Stimulated activated CD8-positive, alpha-beta memory T cell treated with anti-CD3 and anti-CD28 coated beads, Interleukin-4, amount 100 ng/mL, for 1 hour (primary cell): ENCODE results near the gene KLHL22.

Experiments
- DNase-seq, 2 donors: peaks; one replicate each; pipeline ENCODE4 v3.0.0-alpha.2; 2020; ENCODE audit warnings: low read depth in 2 of 2, low spot score in 1 of 2

Gene KLHL22

GRCh38 chr22:20449819-20450550, 45.6 kb downstream of the KLHL22 start:
- DNase-seq = no peak

- no peak for DNase-seq
Observed at GRCh38 chr22:20448630-20449029, 47.0 kb downstream of the KLHL22 start.

GRCh38 chr22:20446383-20446970, 49.1 kb downstream of the KLHL22 start:
- DNase-seq = no peak

GRCh38 chr22:20444325-20444724, 51.3 kb downstream of the KLHL22 start:
- no peak for DNase-seq

GRCh38 chr22:20442485-20443284, 52.9 kb downstream of the KLHL22 start:
- no peak for DNase-seq

- DNase-seq = no peak
Observed at GRCh38 chr22:20441631-20442484, 53.7 kb downstream of the KLHL22 start.

GRCh38 chr22:20440637-20441591, 54.7 kb downstream of the KLHL22 start:
- DNase-seq = no peak

- no peak for DNase-seq
Observed at GRCh38 chr22:20439928-20440575, 55.5 kb downstream of the KLHL22 start.

GRCh38 chr22:20439556-20439927, 56.1 kb downstream of the KLHL22 start:
- no peak for DNase-seq

GRCh38 chr22:20438678-20439492, 56.7 kb downstream of the KLHL22 start:
- no peak for DNase-seq

- DNase-seq = no peak
Observed at GRCh38 chr22:20438427-20438677, 57.2 kb downstream of the KLHL22 start.

GRCh38 chr22:20437613-20438426, 57.8 kb downstream of the KLHL22 start, which contains the start of gene SCARF2:
TSS of gene SCARF2 (minus strand) at chr22:20437825. CDS start at chr22:20437754, 71 bp downstream.
- no peak for DNase-seq

- DNase-seq = no peak
Observed at GRCh38 chr22:20436768-20437612, 58.6 kb downstream of the KLHL22 start.

GRCh38 chr22:20436307-20436767, 59.3 kb downstream of the KLHL22 start:
- DNase-seq = no peak

- no peak for DNase-seq
Observed at GRCh38 chr22:20435436-20436306, 59.9 kb downstream of the KLHL22 start.

GRCh38 chr22:20434773-20435172, 60.8 kb downstream of the KLHL22 start:
- no peak for DNase-seq
